ENCODE data around the gene KIR2DL3. TPM values are rescaled to one million over a fixed set of nuclear protein-coding genes. Genes with fewer than 3 reads are reported as not detected.
"Not testable (repeated sequence)": the region's sequence is repeated elsewhere in the genome, so short reads cannot be mapped to it uniquely, and the experiment has no call there.

Gene KIR2DL3
- total RNA-seq, 1 experiment from 2014 or later = not detected

DNA sequence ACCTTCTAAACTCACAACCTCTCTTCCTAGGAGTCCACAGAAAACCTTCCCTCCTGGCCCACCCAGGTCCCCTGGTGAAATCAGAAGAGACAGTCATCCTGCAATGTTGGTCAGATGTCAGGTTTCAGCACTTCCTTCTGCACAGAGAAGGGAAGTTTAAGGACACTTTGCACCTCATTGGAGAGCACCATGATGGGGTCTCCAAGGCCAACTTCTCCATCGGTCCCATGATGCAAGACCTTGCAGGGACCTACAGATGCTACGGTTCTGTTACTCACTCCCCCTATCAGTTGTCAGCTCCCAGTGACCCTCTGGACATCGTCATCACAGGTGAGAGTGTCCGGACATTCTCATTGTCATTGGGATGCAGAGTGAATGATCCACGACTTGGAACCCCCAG lies 3.6 kb downstream of the KIR2DL3 start:
- DNase-seq (ENCODE audit: low read depth) = not testable (repeated sequence)

DNA sequence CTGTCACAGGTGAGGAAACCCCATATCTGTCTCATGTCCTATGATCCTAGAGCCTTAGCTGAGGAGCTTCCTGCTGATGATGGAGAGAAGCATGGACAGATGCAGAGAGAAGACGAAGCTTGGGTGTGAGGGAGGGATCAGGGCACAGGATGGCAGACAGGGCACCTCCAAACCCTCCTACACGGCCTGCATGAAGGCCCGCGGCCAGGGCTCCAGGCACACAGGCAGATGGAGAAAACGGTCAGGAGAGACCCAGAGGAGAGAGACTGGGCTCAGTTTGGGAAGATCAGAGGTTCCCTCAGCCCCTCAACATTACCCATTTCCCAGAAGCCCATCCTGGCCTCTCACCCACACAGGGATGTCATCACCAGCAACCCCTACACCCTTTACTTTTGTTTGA lies 5.8 kb downstream of the KIR2DL3 start:
- DNase-seq (ENCODE audit: low read depth) = not testable (repeated sequence)

DNA sequence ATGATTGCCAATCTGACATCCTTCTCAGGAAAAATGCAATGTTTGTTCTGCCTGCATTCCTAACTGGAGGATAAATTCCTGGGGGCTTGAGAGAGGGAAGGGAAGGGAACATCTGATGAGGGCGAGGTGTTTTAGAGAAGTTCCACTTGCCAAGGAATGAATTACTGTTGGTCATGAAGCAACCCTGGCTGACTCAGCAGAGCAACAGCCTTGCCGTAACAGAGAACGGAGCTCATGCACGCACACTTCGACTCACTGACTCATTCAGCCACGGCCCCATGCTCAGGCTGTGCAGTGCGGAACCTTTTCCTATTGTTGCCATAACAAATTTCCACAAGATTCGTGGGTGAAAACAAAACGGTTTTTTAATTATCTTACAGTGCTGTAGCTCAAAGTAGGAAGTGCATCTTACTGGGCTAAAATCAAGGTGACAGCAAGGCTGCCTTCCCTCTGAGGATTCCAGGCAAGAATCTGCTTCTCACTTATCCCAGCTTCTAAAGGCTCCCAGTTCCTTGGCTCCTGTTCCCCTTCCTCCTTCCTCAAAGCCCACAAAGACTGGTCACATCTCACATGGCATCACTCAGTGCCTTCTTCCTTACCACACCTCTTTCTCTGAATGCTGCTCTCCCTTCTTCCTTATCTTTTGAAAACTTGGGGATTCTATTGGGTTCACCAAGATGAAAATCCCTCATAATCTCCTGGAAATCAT lies 9.5 kb downstream of the KIR2DL3 start:
- peak; percentile 77 for DNase-seq (ENCODE audit: low read depth)

DNA sequence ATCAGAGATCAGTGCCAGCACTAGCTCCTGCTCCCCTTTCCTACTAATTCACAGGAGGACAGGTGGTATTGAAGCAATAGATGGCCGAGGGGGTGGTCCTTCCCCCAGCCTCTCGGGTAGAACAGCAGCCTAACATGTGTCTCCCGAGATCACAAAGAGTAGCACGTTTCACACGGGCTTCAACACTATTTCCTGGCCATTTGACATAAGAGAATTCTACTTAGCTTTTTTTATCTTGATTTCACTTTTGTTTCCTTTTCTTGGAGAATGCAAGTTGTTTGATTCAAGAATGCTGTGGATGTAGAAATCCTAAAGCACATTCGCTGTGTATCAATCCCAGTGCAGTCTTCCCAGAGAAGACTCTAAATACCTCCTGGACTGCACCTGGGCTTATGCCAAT lies 12.0 kb downstream of the KIR2DL3 start:
- not testable (repeated sequence) for DNase-seq (ENCODE audit: low read depth)

DNA sequence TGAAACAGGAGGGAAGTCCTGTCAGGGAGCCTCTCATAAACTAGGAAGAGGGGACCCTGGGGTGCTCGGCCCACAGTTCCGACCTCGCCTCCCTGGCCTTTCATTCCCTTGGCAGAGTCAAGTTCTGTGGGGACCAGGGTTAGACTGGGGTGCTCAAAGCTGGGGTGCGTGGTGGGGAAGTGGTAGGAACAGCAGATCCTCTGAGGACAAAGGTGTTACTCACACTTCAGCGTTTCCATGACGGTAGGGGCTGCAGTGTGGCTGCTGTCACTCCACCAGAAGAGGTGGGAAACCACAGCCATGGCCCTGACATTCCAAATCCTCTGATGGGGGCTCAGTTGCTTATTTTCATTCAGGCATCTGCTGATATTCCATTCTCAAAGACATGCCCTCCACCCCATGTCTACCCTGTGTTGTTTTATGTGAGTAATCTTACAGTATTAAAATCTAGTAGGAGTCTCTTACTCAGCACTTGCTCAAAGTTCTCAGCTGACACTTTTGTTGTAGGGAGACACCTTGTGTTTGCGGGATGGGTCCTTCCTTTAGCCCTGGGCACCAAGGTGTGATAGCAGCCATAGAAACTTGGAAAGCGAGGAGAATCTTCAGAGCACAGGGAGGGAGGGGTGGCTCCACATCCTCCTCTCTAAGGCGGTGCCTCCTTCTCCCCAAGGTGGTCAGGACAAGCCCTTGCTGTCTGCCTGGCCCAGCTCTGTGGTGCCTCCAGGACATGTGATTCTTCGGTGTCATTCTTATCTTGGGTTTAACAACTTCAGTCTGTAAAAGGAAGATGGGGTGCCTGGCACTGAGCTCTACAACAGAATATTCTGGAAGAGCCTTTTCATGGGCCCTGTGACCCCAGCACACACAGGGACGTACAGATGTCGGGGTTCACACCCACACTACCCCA lies 18.1 kb downstream of the KIR2DL3 start:
- DNase-seq (ENCODE audit: low read depth) = not testable (repeated sequence)

DNA sequence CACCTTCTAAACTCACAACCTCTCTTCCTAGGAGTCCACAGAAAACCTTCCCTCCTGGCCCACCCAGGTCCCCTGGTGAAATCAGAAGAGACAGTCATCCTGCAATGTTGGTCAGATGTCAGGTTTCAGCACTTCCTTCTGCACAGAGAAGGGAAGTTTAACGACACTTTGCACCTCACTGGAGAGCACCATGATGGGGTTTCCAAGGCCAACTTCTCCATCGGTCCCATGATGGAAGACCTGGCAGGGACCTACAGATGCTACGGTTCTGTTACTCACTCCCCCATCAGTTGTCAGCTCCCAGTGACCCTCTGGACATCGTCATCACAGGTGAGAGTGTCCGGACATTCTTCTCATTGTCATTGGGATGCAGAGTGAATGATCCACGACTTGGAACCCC lies 20.3 kb downstream of the KIR2DL3 start:
- DNase-seq (ENCODE audit: low read depth) = not testable (repeated sequence)

DNA sequence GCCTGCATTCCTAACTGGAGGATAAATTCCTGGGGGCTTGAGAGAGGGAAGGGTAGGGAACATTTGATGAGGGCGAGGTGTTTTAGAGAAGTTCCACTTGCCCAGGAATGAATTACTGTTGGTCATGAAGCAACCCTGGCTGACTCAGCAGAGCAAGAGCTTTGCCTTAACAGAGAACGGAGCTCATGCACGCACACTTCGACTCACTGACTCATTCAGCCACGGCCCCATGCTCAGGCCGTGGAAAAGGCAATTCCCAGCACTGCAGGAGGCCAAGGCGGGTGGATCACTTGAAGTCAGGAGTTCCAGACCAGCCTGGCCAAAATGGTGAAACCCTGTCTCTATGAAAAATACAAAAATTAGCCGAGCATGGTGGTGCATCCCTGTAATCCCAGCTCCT lies 25.9 kb downstream of the KIR2DL3 start:
- peak; percentile 77 for DNase-seq (ENCODE audit: low read depth)

DNA sequence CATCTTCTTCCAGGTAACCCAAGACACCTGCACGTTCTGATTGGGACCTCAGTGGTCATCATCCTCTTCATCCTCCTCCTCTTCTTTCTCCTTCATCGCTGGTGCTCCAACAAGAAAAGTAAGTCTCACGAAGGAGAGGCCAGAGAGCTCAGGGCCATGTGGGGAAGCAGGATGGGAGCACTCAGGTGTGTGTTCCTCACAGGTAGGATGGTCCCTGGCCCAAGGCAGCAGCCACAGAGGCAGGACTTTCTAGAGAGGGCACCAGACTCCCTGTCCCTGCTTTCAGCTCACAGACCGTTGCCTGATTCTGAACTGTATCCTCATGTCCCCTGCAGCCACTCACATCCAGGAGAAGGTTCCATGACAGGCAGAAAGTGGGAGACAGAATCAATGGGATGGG lies 28.2 kb downstream of the KIR2DL3 start:
- DNase-seq (ENCODE audit: low read depth) = not testable (repeated sequence)

DNA sequence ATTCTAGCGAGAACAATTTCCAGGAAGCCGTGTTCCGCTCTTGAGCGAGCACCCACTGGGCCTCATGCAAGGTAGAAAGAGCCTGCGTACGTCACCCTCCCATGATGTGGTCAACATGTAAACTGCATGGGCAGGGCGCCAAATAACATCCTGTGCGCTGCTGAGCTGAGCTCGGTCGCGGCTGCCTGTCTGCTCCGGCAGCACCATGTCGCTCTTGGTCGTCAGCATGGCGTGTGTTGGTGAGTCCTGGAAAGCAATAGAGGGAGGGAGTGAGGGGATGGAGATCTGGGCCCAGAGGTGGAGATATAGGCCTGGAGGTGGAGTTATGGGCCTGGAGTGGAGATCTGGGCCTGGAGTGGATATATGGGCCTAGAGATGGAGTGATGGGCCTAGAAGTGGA lies 31.3 kb downstream of the KIR2DL3 start, which contains the start of gene KIR2DL1:
Gene KIR2DL1 (plus strand): TSS at position 148 of the 400 bp plus-strand sequence. CDS start 58 bp downstream, at position 206.
- not testable (repeated sequence) for DNase-seq (ENCODE audit: low read depth)

DNA sequence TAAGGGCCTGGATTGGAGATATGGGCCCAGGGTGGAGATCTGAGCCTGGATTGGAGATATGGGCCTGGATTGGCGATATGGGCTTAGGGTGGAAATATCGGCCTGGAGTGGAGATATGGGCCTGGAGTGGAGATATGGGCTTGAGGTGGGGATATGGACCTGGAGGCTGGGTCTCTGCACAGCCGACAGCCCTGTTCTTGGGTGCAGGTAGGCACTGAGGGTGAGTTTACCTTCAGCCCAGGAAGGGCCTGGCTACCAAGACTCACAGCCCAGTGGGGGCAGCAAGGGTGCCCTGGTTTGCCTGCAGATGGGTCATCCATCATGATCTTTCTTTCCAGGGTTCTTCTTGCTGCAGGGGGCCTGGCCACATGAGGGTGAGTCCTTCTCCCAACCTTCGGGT lies 32.2 kb downstream of the KIR2DL3 start:
- DNase-seq (ENCODE audit: low read depth) = not testable (repeated sequence)

DNA sequence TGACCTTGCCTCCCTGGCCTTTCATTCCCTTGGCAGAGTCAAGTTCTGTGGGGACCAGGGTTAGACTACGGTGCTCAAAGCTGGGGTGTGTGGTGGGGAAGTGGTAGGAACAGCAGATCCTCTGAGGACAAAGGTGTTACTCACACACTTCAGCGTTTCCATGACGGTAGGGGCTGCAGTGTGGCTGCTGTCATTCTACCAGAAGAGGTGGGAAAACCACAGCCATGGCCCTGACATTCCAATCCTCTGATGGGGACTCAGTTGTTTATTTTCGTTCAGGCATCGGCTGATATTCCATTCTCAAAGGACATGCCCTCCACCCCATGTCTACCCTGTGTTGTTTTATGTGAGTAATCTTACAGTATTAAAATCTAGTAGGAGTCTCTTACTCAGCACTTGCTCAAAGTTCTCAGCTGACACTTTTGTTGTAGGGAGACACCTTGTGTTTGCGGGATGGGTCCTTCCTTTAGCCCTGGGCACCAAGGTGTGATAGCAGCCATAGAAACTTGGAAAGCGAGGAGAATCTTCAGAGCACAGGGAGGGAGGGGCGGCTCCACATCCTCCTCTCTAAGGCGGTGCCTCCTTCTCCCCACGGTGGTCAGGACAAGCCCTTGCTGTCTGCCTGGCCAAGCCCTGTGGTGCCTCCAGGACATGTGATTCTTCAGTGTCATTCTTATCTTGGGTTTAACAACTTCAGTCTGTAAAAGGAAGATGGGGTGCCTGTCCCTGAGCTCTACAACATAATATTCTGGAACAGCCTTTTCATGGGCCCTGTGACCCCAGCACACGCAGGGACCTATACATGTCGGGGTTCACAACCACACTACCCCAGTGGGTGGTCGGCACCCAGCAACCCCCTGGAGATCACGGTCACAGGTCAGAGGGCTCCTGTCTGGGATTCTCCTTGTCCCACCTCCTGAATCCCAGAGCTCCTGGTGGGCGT lies 33.0 kb downstream of the KIR2DL3 start:
- peak; percentile 98 for DNase-seq (ENCODE audit: low read depth)

DNA sequence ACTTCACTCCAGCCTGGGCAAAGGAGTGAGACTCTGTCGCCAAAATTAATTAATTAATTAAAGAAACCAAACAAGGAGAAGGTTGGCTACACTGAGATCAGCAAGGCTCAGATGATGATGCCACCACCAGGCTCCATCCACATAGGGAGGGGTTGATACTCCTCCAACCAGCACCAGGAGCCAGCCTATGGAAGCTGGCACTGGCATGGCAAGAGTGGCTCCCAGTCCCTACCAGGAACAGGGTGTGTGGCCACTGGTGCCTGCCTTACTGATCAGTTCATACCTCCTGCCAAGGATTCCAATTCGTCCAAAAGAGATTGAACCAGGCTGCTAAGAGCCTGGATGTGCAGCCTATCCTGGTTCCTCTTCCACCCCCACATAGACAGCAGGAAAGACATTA lies 34.4 kb downstream of the KIR2DL3 start:
- DNase-seq (ENCODE audit: low read depth) = not testable (repeated sequence)

DNA sequence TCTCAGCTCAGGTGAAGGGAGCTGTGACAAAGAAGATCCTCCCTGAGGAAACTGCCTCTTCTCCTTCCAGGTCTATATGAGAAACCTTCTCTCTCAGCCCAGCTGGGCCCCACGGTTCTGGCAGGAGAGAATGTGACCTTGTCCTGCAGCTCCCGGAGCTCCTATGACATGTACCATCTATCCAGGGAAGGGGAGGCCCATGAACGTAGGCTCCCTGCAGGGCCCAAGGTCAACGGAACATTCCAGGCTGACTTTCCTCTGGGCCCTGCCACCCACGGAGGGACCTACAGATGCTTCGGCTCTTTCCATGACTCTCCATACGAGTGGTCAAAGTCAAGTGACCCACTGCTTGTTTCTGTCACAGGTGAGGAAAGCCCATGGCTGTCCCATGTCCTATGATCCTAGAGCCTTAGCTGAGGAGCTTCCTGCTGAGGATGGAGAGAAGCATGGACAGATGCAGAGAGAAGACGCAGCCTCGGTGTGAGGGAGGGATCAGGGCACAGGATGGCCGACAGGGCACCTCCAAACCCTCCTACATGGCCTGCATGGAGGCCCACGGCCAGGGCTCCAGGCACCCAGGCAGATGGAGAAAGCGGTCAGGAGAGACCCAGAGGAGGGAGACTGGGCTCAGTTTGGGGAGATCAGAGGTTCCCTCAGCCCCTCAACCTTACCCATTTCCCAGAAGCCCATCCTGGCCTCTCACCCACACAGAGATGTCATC lies 36.9 kb downstream of the KIR2DL3 start:
- DNase-seq (ENCODE audit: low read depth) = not testable (repeated sequence)

DNA sequence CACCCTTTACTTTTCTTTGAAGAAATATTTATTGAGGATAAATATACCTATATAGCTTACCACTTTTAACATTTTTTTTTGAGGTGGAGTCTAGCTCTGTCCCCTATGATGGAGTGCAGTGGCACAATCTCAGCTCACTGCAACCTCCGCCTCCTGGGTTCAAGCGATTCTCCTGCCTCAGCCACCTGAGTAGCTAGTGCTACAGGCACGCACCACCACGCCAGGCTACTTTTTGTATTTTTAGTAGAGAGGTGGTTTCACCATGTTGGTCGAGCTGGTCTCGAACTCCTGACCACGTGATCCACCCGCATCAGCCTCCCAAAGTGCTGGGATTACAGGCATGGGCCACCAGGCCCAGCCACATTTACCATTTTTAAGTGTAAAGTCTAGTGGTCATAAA lies 37.5 kb downstream of the KIR2DL3 start:
- DNase-seq (ENCODE audit: low read depth) = not testable (repeated sequence)

DNA sequence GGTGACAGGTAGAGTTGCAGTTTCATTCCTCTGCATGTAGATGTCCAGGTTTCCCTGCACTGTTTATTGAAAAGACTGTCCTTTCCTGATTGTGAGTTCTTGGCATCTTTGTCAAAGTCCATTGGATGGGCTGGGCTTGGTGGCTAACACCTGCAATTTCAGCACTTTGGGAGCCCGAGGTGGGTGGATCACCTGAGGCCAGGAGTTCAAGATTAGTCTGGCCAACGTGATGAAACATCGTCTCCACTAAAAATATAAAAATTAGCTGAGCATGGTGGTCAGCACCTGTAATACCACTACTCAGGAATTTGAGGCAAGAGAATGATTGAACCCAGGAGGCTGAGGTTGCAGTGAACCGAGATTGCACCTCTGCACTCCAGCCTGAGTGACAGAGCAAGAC lies 39.5 kb downstream of the KIR2DL3 start:
- DNase-seq (ENCODE audit: low read depth) = not testable (repeated sequence)

DNA sequence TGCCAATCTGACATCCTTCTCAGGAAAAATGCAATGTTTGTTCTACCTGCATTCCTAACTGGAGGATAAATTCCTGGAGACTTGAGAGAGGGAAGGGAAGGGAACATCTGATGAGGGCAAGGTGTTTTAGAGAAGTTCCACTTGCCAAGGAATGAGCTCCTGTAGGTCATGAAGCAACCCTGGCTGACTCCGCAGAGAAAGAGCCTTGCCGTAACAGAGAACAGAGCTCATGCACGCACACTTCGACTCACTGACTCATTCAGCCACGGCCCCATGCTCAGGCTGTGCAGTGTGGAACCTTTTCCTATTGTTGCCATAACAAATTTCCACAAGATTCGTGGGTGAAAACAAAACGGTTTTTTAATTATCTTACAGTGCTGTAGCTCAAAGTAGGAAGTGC lies 40.6 kb downstream of the KIR2DL3 start:
- not testable (repeated sequence) for DNase-seq (ENCODE audit: low read depth)

DNA sequence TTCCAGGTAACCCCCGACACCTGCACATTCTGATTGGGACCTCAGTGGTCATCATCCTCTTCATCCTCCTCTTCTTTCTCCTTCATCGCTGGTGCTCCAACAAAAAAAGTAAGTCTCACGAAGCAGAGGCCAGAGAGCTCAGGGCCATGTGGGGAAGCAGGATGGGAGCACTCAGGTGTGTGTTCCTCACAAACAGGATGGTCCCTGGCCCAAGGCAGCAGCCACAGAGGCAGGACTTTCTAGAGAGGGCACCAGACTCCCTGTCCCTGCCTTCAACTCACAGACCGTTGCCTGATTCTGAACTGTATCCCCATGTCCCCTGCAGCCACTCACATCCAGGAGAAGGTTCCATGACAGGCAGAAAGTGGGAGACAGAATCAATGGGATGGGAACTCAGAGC lies 44.6 kb downstream of the KIR2DL3 start:
- DNase-seq (ENCODE audit: low read depth) = not testable (repeated sequence)

DNA sequence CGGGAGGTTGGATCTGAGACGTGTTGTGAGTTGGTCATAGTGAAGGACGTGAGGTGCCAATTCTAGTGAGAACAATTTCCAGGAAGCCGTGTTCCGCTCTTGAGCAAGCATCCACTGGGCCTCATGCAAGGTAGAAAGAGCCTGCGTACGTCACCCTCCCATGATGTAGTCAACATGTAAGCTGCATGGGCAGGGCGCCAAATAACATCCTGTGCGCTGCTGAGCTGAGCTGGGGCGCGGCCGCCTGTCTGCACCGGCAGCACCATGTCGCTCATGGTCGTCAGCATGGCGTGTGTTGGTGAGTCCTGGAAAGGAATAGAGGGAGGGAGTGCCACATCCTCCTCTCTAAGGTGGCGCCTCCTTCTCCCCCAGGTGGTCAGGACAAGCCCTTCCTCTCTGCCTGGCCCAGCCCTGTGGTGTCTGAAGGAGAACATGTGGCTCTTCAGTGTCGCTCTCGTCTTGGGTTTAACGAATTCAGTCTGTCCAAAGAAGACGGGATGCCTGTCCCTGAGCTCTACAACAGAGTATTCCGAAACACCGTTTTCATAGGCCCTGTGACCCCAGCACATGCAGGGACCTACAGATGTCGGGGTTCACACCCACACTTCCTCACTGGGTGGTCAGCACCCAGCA lies 47.9 kb downstream of the KIR2DL3 start:
- DNase-seq (ENCODE audit: low read depth) = peak; percentile 66

DNA sequence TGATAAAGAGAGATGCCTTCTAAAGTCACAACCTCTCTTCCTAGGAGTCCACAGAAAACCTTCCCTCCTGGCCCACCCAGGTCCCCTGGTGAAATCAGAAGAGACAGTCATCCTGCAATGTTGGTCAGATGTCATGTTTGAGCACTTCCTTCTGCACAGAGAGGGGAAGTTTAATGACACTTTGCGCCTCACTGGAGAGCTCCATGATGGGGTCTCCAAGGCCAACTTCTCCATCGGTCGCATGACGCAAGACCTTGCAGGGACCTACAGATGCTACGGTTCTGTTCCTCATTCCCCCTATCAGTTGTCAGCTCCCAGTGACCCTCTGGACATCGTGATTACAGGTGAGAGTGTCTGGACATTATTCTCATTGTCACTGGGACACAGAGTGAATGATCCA lies 49.8 kb downstream of the KIR2DL3 start:
- not testable (repeated sequence) for DNase-seq (ENCODE audit: low read depth)

DNA sequence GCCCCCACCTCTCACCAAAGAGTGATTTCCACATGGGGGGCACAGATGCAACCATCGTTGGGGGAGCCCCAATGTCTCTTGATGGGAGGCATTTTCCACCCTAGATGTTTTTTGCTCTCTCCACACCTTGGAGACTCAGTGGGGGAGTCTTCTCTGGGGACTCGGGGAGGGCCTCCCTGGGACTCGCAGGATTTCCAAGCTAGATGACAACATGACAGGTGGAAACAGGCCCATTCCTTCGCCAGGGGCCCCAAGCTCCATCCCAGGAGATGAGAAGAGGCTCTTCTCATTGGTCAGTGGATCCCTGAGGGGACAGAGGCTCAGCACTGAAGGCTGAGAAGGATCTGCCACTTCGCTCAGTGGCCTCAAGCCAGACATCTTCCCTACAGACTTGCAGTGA lies 52.4 kb downstream of the KIR2DL3 start:
- DNase-seq (ENCODE audit: low read depth) = no peak

Data from Daoy (cell line).